HepG2 (cell line): Measurements from ENCODE around the gene ANKS1B. TPM values are rescaled to one million over a fixed set of nuclear protein-coding genes. Genes with fewer than 3 reads are reported as not detected.

Experiments
- ATAC-seq: fragments of 200-7000 bp; cut with Tn5 transposase; 3 replicates; pipeline ENCODE4 v1.9.1; 2020; ENCODE audit warnings: mild to moderate bottlenecking, moderate library complexity
- BruUV-seq: library from RNA; stranded (reverse); fragments of 400-500 nt; replicated peaks from 2 replicates; lab custom pipeline; 2021; lab: Mats Ljungman, UMichigan
- CTCF ChIA-PET: fragments of 300-600 bp; formaldehyde crosslinking; extraction: SDS; loops from one replicate; lab custom pipeline; 2021; ENCODE audit warnings: low total read pairs, inconsistent platforms, low intra/inter-chr PET ratio; lab: Yijun Ruan, JAX
- POLR2A ChIA-PET: fragments of 350-600 bp; sonication (Branson Sonifier 250); formaldehyde crosslinking; loops from one replicate; lab custom pipeline; 2020; ENCODE audit warnings: antibody characterized with exemption, inconsistent platforms; lab: Yijun Ruan, JAX
- DNase-seq: peaks from one replicate; pipeline ENCODE4 v3.0.0-alpha.2; 2015; ENCODE audit warnings: low spot score
- FAIRE-seq: peaks from 3 replicates; lab custom pipeline; 2011; peaks lifted over from hg19 to GRCh38; lab: Jason Lieb, UNC
- H2AFZ ChIP-seq: one replicate; pipeline ENCODE4 v1.6.1; 2011; ENCODE audit warnings: low read length, inconsistent platforms
- H3K27ac ChIP-seq: fragments of 300-600 bp; 3 replicates; pipeline ENCODE4 v1.8.0; 2011; ENCODE audit warnings: mixed run types, mild to moderate bottlenecking, mixed read lengths, low read length, inconsistent platforms; ENCODE audit not compliant: insufficient read depth; ENCODE audit errors: extremely low read length
- H3K27me3 ChIP-seq, 2 experiments: fragments of 200-600 bp in 1 of 2; 2 replicates in 1 of 2; 3 replicates in 1 of 2; pipeline versions ENCODE4 v1.6.0 to v1.8.0; 2011; ENCODE audit warnings: low read length in 2 of 2, mild to moderate bottlenecking in 2 of 2, moderate library complexity in 2 of 2, inconsistent platforms in 1 of 2; ENCODE audit not compliant: insufficient read depth in 2 of 2, control insufficient read depth in 1 of 2
- H3K36me3 ChIP-seq, 2 experiments: fragments of 200-600 bp in 1 of 2; replicated peaks in 1 of 2; 2 replicates in 1 of 2; 3 replicates in 1 of 2; pipeline versions ENCODE4 v1.5.1 to v1.8.0; 2011; ENCODE audit warnings: low read length in 2 of 2, inconsistent platforms in 1 of 2; ENCODE audit not compliant: insufficient read depth in 2 of 2, control insufficient read depth in 1 of 2
- H3K4me1 ChIP-seq: 2 replicates; pipeline ENCODE4 v1.5.1; 2012; ENCODE audit warnings: low read length, inconsistent platforms; ENCODE audit not compliant: insufficient read depth
- H3K4me2 ChIP-seq: 2 replicates; pipeline ENCODE4 v1.6.0; 2011; ENCODE audit warnings: low read depth, low read length, inconsistent platforms
- H3K4me3 ChIP-seq, 3 experiments: fragments of 200-600 bp in 1 of 3; sonication (generic), shearing (Covaris generic) in 1 of 3; replicated peaks in 1 of 3; 2 replicates each; pipeline ENCODE4 v1.5.1; 2011 to 2016; ENCODE audit warnings: low read length in 3 of 3, inconsistent platforms in 2 of 3, low read depth in 2 of 3, mild to moderate bottlenecking in 2 of 3, control low read depth in 1 of 3, mixed read lengths in 1 of 3; ENCODE audit not compliant: insufficient read depth in 1 of 3
- H3K79me2 ChIP-seq: one replicate; pipeline ENCODE4 v1.6.1; 2011; ENCODE audit warnings: low read length, inconsistent platforms; ENCODE audit not compliant: insufficient read depth
- H3K9ac ChIP-seq: 2 replicates; pipeline ENCODE4 v1.6.0; 2011; ENCODE audit warnings: mild to moderate bottlenecking, low read depth, low read length, inconsistent platforms; ENCODE audit not compliant: insufficient read depth
- H3K9me3 ChIP-seq: 2 replicates; pipeline ENCODE4 v1.5.1; 2012; ENCODE audit warnings: mild to moderate bottlenecking, low read length
- H4K20me1 ChIP-seq: 2 replicates; pipeline ENCODE4 v1.6.0; 2011; ENCODE audit warnings: inconsistent platforms, mild to moderate bottlenecking, low read length, moderate library complexity; ENCODE audit not compliant: insufficient read depth
- ATRX ChIP-seq: sonication (generic); formaldehyde crosslinking; IDR thresholded peaks from 2 replicates; pipeline ENCODE4 v1.4.0; 2020; ENCODE audit warnings: missing genetic modification reagents, borderline replicate concordance
- CBX1 ChIP-seq: IDR thresholded peaks from one replicate; pipeline ENCODE4 v1.6.1; 2016; ENCODE audit warnings: antibody characterized with exemption, low read depth
- CERS6 ChIP-seq: sonication (generic); formaldehyde crosslinking; IDR thresholded peaks from 2 replicates; pipeline ENCODE4 v1.5.0; 2020; ENCODE audit warnings: missing genetic modification reagents
- GATAD2A ChIP-seq: IDR thresholded peaks from 2 replicates; pipeline ENCODE4 v1.6.1; 2016
- MAF1 ChIP-seq: sonication (generic); formaldehyde crosslinking; IDR thresholded peaks from 2 replicates; pipeline ENCODE4 v1.5.0; 2020; ENCODE audit warnings: missing genetic modification reagents, borderline replicate concordance
- MAFK ChIP-seq, 2 experiments: IDR thresholded peaks in 1 of 2; conservative IDR thresholded peaks in 1 of 2; 2 replicates each; pipeline ENCODE4 v1.6.1; 2011; ENCODE audit warnings: improper control_type of control experiment in 2 of 2, low read length in 2 of 2
- MYC ChIP-seq: sonication (generic); formaldehyde crosslinking; IDR thresholded peaks from 2 replicates; pipeline ENCODE4 v1.9.0; 2021; ENCODE audit warnings: missing genetic modification reagents, borderline replicate concordance
- TMF1 ChIP-seq: sonication (generic); formaldehyde crosslinking; IDR thresholded peaks from 2 replicates; pipeline ENCODE4 v1.8.1; 2022; ENCODE audit warnings: low read depth, missing genetic modification reagents
- ZFP91 ChIP-seq: sonication (generic); formaldehyde crosslinking; IDR thresholded peaks from 2 replicates; pipeline ENCODE4 v1.9.0; 2022; ENCODE audit warnings: missing genetic modification reagents, mild to moderate bottlenecking, borderline replicate concordance
- ZNF124 ChIP-seq: sonication (generic); formaldehyde crosslinking; IDR thresholded peaks from 2 replicates; pipeline ENCODE4 v1.4.0; 2020; ENCODE audit warnings: missing genetic modification reagents
- ZNF205 ChIP-seq: IDR thresholded peaks from 2 replicates; pipeline ENCODE4 v1.6.1; 2018; ENCODE audit warnings: missing biosample characterization, missing genetic modification reagents
- ZNF281 ChIP-seq: sonication (generic); formaldehyde crosslinking; IDR thresholded peaks from 2 replicates; pipeline ENCODE4 v1.4.0; 2020; ENCODE audit warnings: missing genetic modification reagents, borderline replicate concordance
- ZNF430 ChIP-seq: sonication (generic); formaldehyde crosslinking; IDR thresholded peaks from 2 replicates; pipeline ENCODE4 v1.9.0; 2021; ENCODE audit warnings: mild to moderate bottlenecking, missing genetic modification reagents
- ZNF660 ChIP-seq: sonication (generic); formaldehyde crosslinking; IDR thresholded peaks from 2 replicates; pipeline ENCODE4 v1.5.1; 2020; ENCODE audit warnings: mild to moderate bottlenecking, low read depth, missing genetic modification reagents, borderline replicate concordance
- ZNF746 ChIP-seq: sonication (generic); formaldehyde crosslinking; IDR thresholded peaks from 2 replicates; pipeline ENCODE4 v1.8.0; 2022; ENCODE audit warnings: mild to moderate bottlenecking, missing genetic modification reagents
- WGBS: methylation state at CpG from one replicate; pipeline ENCODE4 v1.1.6; 2017; ENCODE audit warnings: low lambda C conversion rate; 5-methylcytosine and 5-hydroxymethylcytosine counted together
- in situ Hi-C: cut with HindIII; loops from 2 replicates; pipeline ENCODE4 v1.10.0; 2017; ENCODE audit warnings: low pct_unique_long_range_greater_than_20kb; ENCODE audit not compliant: extremely low pct_ligation_motif_present
- intact Hi-C: fragments of 100-400 bp; cut with micrococcal nuclease; formaldehyde crosslinking; loops from one replicate; pipeline ENCODE4 v1.10.0; 2022; ENCODE audit not compliant: unreplicated experiment
- polyA plus RNA-seq, 8 experiments: library from polyadenylated mRNA; depleted of rRNA in 3 of 8; stranded (reverse) in 7 of 8; unstranded in 1 of 8; fragments of >200 nt; fragmentation: Illumina TruSeq in 4 of 8; extraction: Trizol in 4 of 8; gene quantifications; 2 replicates each; pipeline versions ENCODE4 v1.2.1 to v1.2.3, GENCODE V29; 2011 to 2016; ENCODE audit warnings: low read depth in 4 of 8, missing spikeins in 1 of 8, mixed read lengths in 1 of 8; ENCODE audit not compliant: insufficient read depth in 1 of 8
- total RNA-seq, 5 experiments: library from RNA; depleted of rRNA; stranded (reverse); fragments of >200 nt; fragmentation: Illumina TruSeq; extraction: Trizol; gene quantifications; 2 replicates each; pipeline ENCODE4 v1.2.3, GENCODE V29; 2016; ENCODE audit warnings: low read depth in 1 of 5
- TF ChIP-seq, protein P1 (sequence below): sonication (generic); formaldehyde crosslinking; conservative IDR thresholded peaks from 2 replicates; pipeline ENCODE4 v1.4.0; 2020; ENCODE audit warnings: missing genetic modification reagents
- TF ChIP-seq, protein P2 (sequence below): sonication (generic); formaldehyde crosslinking; IDR thresholded peaks from 2 replicates; pipeline ENCODE4 v1.9.0; 2021; ENCODE audit warnings: missing genetic modification reagents, mild to moderate bottlenecking, borderline replicate concordance
- TF ChIP-seq, protein P3 (sequence below): sonication (generic); formaldehyde crosslinking; IDR thresholded peaks from 2 replicates; pipeline ENCODE4 v1.8.1; 2023; ENCODE audit warnings: missing genetic modification reagents, mild to moderate bottlenecking, borderline replicate concordance

The ANKS1B gene
- total and polyA plus RNA-seq, 2 of the 13 experiments (the other 11 are each of a cell fraction or from before 2014, with no cell fraction given): 0.15 TPM; not detected in 1

GRCh38 chr12:98814254-98814653, 1170.5 kb downstream of the ANKS1B start:
- in situ Hi-C loops (no loop called here), intact Hi-C loops (no loop called here)
- Histone ChIP-seq H3K4me3 (no peak overlapping the region), H3K79me2 (no peaks in the 10 kb centered on the region), H3K4me1 (no peaks in the 10 kb centered on the region), H2AFZ (no peak overlapping the region), H3K9me3 (no peaks in the 10 kb centered on the region), H4K20me1 (no peaks in the 10 kb centered on the region), H3K36me3 (no peaks in the 10 kb centered on the region), H3K27ac (no peak overlapping the region), H3K9ac (no peak overlapping the region), H3K27me3 (peaks cover 2 to 6% of the 10 kb centered on the region in 2 experiments; a peak in 4 of 5 replicates), H3K4me2 (no peak overlapping the region)
- ATAC-seq: no peak
- WGBS: 16% methylated on average over 6 of the region's 6 CpGs
- DNase-seq: no peak
- FAIRE-seq: no peak
- BruUV-seq: no TSS peak
- ChIA-PET CTCF (no interaction called here), POLR2A (no interaction called here)
- TF ChIP-seq ZNF281 (CRISPR knock-in tag) (no peak), CERS6 (CRISPR knock-in tag) (no peak), ZFP91 (CRISPR knock-in tag) (no peak), ATRX (CRISPR knock-in tag) (no peak), ZNF746 (CRISPR knock-in tag) (no peak), MYC (CRISPR knock-in tag) (no peak), ZNF205 (CRISPR knock-in tag) (no peak), MAFK (conservative IDR thresholded peaks at IDR 0.05 in 1 of 2, IDR thresholded peaks at IDR 0.05 in 1 of 2; ENCODE audit: low read length in 2 of 2) (no peak), ZNF124 (no peak), MAF1 (CRISPR knock-in tag) (no peak), CBX1 (no peak), ZNF660 (CRISPR knock-in tag) (no peak), ZNF430 (CRISPR knock-in tag) (no peak), GATAD2A (no peak), TMF1 (CRISPR knock-in tag) (no peak)
- TF ChIP-seq, protein P1, sequence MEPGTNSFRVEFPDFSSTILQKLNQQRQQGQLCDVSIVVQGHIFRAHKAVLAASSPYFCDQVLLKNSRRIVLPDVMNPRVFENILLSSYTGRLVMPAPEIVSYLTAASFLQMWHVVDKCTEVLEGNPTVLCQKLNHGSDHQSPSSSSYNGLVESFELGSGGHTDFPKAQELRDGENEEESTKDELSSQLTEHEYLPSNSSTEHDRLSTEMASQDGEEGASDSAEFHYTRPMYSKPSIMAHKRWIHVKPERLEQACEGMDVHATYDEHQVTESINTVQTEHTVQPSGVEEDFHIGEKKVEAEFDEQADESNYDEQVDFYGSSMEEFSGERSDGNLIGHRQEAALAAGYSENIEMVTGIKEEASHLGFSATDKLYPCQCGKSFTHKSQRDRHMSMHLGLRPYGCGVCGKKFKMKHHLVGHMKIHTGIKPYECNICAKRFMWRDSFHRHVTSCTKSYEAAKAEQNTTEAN: no peak
- TF ChIP-seq, protein P2, sequence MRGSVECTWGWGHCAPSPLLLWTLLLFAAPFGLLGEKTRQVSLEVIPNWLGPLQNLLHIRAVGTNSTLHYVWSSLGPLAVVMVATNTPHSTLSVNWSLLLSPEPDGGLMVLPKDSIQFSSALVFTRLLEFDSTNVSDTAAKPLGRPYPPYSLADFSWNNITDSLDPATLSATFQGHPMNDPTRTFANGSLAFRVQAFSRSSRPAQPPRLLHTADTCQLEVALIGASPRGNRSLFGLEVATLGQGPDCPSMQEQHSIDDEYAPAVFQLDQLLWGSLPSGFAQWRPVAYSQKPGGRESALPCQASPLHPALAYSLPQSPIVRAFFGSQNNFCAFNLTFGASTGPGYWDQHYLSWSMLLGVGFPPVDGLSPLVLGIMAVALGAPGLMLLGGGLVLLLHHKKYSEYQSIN: no peak
- TF ChIP-seq, protein P3, sequence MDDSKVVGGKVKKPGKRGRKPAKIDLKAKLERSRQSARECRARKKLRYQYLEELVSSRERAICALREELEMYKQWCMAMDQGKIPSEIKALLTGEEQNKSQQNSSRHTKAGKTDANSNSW (CRISPR knock-in tag): no peak
